GM18507 (cell line): ENCODE data around the gene C2CD2.

Experiments used
- DNase-seq: peaks from one replicate; pipeline ENCODE4 v3.0.0; 2011; ENCODE audit warnings: low read depth; ENCODE audit not compliant: insufficient read length; ENCODE audit errors: extremely low spot score
- FAIRE-seq: peaks from 2 replicates; lab custom pipeline; 2011; peaks lifted over from hg19 to GRCh38; lab: Jason Lieb, UNC

The C2CD2 gene

DNA sequence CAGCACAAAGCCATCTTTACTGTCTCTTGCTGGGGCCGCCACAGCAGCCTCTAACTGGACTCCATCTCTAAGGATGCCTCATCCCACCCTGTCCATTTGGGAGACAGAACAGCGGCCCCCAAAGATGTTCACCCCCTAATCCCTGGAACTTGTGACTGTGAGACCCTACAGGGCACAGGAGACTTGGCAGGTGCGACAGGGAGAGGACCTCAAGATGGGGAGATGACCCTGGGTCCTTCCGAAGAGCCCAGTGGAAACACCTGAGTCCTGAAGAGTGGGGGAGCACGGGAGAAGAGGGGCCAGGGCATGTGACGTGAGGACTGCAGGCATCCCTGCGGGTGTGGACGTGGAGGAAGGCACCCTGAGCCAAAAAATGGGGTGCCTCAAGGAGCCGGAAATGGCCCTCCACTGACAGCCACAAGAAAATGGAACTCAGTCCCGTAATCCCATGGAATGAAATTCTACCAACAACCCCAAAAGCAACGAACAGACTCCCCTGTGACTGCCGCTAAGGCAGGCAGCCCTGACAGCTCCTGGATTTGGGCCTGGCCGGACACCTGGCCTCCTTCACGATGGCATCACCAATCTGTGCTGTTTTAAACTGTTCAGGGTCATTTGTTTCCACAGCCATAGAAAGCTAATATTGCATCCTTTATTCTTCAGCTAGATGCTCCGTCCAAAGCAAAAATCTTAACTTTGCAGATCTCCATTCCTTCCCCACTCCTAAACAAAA is 34.0 kb downstream of the C2CD2 start:
- DNase-seq (no peak), FAIRE-seq (no peak)

DNA sequence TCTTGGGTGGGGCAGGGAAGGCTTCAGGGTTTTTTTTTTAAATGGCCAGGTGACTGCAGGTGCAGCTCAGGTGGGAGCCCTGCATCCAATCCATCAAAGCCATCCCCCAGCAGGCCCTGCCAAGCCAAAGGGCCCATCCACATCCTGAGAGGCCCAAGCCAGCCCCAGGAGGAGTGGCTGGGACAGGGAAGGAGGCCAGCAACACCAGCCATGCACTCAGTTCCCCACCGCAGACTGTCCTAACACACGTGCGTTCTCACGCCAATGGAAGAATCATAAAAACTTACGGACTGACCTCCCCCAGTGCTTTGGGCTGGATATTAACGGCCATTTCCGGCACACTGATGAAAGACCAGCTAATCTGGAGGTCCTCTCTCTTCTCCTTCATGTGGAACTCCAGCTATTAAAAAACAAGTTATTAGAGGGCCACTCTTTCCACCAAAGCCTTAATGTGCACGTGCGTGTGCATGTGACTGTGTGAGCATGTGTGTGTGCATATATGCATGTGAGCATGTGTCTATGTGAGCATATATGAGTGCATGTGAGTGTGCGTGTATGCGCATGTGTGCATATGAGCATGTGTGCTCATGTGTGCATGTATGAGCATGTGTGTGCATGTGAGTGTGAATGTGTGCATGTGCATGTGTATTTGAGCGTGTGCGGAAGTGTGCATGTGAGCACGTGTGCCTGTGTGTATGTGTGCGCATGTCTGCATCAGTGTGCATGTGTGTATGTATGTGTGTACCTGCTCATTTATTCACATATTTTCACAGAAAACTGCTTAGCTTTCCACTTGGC is 35.1 kb downstream of the C2CD2 start:
- FAIRE-seq, result no peak

DNA sequence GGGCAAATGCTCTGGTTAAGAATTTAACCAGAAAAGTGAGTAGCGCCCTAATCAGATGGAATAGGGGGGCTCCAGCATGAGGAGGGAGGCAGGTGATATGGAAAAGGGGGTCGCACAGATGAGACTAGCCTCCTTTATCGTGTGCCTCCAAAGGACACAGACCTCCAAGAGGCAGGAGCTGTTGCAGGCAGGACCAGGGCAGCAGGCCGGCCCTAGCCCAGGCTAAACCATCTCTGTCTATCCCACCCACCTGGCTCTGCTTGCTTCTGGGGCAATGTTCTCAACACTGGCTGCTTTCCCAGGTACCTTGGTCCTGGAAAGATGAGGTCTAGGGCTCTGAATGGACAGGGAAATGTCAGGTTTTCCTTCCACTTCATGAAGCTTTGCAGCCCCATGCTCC is 36.3 kb downstream of the C2CD2 start:
- DNase-seq (no peak), FAIRE-seq (no peak)

More for the DNA sequence above, 35.1 kb downstream of the C2CD2 start:
- DNase-seq, result no peak

DNA sequence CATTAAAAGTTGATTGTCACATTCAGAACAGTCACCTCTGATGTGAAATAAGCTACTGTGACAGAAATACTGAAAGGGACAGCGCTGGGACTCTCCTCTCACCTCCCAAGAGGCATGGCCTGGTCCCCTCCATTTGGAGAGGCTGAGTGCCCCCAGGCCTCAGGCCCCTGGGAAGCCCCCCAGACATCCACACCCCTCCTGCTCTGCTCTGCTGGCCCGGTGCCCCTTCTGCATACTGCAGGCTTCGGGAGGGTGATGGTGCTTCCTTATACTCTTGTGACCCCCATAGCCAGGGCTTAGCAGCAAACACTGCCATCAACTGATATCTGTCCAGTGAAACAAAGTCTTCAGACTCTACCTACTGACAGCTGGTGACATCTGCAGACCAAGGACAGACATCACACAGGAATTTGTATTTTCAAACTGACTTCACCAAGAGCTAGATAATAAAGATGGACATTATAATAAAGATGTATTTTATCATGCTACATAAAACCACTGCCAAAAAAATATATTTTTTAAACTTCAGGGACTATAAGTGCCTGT is 36.9 kb downstream of the C2CD2 start:
- no peak for FAIRE-seq
- DNase-seq, result no peak

DNA sequence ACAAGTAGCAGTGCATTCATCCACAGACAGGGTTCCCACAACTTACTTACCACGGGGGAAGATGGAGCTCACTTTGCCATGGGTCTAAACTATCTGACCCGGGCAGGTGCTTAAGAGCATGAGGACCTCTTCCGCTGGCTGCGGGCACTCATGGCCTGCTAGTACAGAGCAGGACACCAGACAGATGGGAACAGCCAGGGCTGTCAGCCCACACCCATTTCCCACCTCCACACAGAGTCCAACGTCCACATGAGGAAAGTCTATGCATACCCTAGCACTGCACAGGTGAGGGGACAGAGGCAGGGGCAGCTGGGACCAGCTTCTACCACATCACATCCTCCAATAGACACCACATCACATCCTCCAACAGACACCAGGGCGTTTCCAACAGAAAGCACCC is 38.9 kb downstream of the C2CD2 start:
- FAIRE-seq, result no peak
- no peak for DNase-seq

DNA sequence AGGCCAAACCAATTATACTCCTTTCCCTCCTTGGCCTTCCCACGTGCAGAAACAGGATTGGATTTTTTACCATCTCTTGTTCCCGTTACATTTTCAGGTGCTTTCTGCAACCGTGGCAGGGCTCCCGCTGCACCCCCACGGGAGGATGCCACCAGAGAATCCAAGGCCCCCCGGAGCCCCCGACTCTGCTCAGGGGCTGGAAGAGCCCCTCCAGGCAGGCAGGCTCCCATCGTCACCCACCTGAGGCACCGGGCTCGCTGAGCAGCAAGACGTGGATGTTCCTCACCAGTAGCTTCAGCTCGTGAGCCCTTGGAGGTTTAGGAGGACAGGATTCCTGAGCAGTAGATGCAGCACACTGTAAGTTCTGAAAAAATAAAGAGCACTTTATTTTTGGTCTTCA is 39.5 kb downstream of the C2CD2 start:
- FAIRE-seq, result no peak

DNA sequence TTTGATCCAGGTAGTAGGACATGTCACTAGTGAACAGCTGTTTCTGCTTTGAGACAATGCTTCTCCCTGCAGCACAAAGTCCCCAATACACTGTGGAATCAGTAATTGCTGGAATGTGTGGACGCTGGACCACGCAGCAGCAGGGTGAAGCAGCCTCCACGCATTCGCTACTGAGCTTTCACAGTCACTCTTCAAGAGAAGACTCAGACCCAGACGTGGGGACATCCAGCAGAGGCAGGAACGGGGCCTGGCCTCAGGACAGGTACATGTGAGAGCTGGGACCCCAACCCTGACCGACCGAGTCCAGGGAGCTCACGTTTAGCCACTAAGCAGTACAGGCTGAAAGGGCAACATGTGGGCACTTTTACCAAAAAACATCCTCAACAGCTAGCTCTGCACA is 40.6 kb downstream of the C2CD2 start:
- no peak for DNase-seq
- no peak for FAIRE-seq

More for the DNA sequence above, 39.5 kb downstream of the C2CD2 start:
- no peak for DNase-seq

DNA sequence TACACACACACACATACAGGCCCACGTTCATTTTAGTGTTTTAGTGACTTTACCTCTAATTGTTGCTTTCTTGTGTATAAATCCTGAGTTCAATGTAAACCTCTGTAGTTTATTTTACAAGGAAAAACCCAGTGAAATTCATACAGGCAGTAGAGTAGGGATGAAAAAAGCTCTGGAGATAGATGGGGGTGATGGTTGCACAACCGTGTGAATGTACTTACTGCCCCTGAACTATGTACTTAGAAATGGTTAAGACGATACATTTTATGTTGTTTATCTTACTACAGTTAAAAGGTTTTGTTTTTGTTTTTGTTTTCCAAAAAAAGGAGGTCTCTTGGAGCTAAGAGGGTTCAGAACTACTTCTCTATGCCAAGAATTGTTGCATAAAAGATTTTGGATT is 45.0 kb downstream of the C2CD2 start:
- DNase-seq (no peak), FAIRE-seq (no peak)

DNA sequence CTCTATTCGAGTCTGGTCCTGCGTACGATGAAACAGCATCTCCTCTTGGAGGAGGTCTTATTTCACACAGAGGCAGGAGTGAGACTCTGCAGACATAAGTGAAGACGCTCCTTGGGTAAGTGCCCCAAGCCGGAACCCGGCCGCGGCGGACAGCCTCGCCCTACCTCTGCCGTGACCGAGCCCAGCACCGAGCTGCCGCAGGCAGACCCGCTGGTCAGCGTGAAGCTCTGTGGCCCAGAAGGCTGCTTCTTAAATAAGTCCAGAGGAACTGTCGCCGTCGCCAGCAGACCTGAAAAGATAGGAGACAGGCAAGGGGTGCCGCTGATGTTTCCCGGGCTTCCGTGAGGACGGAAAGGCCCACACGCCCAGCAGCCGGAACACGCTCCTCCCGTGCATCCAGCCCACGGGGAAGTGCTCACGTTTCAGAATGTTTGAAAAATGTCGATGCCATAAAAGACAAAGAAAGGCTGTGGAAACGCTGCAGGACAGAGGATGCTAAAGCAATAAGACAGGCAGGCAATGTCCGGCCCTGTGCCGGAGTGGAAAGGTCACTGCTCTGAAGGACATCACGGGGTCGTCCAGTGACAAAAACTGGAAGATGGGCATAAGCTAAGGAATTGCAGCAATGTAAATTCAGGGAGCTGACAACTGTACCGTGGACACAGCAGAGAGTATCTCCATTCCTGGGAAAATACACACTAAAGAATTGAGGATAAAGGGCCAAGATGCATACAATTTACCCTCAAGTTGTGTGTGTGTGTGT is 46.1 kb downstream of the C2CD2 start:
- FAIRE-seq, result no peak

DNA sequence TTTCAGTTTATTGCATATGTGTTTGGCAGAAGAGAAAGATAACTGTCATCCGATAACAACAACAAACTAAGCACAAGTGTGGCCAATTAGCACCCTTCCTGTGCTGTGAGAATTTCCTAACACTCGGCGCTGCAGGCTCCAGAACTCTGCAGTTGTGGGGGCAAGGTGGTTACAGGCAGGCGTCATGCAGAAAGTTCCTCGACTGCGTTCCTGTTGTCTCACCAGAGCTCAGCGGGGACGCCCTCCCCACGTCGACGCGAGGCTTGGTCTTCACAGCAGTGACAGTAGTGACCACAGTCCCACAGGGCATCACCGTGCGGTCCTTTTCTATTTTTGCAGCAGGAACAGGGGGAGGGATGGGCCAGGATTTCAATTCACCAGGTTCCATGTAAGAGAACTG is 47.0 kb downstream of the C2CD2 start:
- FAIRE-seq, result no peak
- DNase-seq, result no peak

More for the DNA sequence above, 46.1 kb downstream of the C2CD2 start:
- DNase-seq, result no peak

DNA sequence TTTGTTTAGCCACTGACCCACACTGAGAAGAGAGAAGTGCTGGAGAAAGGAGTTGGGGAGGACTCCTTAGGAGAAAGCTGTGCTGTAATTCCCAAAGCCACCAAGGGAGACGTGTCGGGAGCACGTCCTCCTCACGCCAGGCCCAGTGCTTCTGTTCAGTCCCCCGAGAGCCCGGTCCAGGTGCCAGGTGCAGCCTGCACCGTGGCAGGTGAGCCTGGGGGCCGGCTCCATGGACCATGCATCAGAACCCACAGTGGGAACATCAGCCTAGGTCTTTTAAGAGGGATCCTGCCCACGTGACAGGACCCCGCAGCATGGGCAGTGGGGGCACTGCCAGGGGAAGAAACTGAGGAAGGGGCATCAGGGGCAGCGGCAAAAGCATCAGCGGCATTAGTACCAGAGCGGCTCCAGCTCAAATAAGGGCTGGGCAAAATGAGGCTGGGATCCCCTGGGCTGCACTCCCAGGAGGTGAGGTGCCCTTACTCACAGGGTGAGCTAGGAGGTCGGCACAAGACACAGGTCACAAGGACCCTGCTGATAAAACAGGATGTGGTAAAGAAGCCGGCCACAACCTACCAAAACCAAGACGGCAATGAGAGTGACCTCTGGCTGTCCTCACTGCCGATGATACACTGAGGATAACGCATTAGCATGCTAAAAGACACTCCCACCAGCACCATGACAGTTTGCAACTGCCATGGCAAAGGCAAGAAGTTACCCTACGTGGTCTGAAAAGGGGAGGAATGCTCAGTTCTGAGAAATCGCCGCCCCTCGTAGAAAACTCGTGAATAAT is 50.1 kb downstream of the C2CD2 start:
- FAIRE-seq (no peak), DNase-seq (no peak)

DNA sequence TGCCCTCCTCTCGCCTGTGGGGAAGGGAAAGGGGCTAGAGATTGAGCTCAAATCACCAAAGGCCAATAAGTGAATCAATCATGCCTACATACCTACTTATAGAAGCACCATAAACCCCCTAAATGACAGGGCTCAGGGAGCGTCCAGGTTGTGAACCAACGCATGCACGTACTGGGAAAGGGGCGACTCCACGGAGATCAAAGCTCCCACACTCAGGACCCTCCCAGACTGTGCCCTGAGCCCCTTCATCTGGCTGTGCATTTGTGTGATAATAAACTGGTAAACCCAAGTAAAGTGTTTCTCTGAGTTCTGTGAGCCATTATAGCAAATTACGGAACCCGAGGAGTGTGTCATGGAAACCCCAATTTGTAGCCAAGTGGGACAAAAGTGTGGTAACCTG is 50.9 kb downstream of the C2CD2 start:
- DNase-seq (no peak), FAIRE-seq (no peak)

DNA sequence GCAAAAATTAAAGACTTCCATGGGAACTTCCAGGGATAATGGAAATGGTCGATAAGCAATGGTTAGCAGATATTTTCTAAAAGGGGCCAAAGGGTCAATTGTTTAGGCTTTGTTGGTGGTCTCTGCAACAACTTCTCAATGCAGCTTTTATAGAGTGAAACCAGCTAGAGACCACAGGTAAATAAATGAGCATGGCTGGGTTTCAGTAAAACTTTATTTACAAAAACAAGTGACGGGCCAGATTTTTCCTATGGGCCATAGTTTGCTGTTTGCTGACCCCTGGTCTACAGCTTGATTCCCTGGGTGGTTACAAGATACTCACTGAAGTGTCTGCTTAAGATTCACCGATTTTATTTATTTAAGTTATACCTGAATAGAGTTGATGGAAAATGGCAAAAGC is 52.0 kb downstream of the C2CD2 start:
- FAIRE-seq, result no peak
- no peak for DNase-seq

DNA sequence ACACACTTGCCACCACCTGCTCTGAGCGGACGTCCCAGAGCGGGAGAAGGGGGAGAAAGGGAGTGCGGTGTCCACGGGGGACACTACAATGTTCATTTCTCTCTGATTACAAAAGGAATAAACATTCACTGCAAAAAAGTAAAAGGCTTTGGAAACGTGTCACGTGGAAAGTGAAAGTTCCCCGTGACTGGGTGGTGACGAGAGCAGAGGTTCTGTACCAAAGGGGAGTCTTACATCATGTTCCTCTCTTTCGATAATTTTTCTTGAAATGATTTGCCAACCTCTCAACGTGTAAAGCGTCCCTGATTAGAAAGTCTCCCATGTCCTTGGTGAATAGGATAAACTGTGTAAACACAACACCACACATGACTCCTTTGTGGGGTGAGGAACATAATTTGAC is 52.7 kb downstream of the C2CD2 start:
- DNase-seq (no peak), FAIRE-seq (no peak)

DNA sequence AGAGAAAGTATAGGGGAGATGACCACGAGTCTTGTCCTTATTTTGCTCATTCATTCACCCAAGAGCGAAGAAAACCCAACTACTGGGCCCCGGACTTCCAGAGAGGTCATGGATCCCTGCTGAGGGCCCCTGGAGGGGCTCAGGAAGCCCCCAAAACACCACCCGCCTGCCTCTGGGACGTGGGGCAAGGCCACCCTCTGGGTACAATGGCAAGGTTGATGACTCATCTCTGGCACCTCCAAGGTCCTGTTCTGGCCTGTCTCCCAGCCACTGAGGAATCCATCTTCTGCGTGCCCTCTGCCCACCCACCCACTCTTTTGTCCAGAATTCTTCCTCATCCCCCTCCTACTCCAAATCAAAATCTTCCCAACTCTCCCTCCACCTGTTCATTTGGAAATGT is 53.4 kb downstream of the C2CD2 start:
- no peak for DNase-seq
- no peak for FAIRE-seq

DNA sequence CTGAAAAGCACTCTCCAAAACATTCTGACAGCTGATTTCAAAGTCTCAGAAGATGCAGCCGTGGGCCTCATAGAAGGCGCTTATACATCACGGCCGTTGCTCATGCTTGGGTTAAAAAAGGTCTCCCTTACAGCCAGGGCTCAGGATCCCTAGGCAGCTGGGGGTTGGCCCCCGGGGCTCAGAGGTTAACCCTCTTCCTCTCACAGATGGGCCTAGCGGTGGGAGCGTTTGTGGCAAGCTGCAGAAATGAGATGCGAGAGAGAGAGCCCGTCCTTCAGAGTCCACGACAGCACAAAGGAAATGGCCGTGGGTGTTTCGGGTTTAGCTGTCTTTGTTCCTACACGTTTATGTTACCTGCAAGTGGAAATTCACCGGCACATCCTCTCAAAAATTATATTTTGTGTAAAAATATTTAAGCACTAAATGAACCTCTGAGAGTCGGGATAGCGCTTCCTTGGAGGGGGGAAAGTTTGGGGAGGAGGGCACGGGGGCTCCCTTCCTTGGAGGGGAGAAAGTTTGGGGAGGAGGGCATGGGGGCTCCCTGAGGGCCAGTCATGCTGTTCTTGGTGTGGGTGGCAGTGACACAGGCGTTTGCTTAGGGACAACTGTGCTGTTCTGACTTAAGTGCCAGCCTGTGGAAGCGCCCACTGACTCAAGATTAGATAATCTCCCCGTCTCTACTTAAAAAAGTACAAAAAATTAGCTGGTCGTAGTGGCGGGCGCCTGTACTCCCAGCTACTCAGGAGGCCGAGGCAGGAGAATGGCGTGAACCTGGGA is 54.2 kb downstream of the C2CD2 start:
- FAIRE-seq (no peak), DNase-seq (no peak)

DNA sequence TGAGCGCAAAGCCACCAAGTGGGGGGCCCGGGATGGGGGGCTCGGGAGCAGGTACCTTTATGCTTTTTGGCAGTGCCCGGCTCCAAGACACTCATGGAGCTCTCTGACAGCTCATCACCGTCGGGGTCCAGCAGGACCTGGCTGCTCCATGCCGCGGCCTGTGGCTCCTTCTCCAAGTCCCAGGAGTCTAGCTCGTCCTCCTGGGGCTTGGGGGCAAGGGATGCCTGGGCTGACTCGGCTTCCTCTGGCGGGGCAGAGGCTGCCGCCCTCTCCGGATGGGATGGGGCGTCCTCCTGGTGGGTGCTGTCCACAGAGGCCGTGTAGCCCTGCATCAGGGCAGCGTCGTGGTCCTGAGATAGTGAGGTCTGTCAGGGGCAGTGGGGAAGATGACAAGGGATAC is 54.8 kb downstream of the C2CD2 start:
- no peak for FAIRE-seq

DNA sequence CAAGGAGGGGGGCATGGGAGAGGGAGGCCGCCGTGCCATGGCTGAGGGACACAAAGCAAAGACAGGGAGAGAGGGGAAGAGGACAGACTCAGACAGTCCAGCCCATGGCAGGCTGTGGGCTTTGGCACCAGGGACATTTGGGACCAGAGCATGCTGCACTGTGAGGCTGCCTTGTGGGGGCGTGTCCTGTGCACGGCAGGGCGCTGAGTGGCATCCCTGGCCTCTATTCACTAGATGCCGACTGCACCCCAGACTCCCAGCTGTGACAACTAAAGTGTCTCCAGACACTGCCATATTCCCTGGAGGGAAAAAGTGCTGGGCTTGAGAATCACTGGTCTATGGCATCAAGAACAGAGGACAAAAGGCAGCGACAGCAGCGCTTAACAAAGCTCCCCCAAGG is 56.1 kb downstream of the C2CD2 start:
- no peak for DNase-seq
- no peak for FAIRE-seq

More for the DNA sequence above, 54.8 kb downstream of the C2CD2 start:
- no peak for DNase-seq
